Measurements from ENCODE around the gene JKAMP.
A peak's percentile ranks its signal among the peaks of the same experiment; 100 is the strongest.

The JKAMP gene

GRCh38 chr14:59480166-59480565 is 4.2 kb upstream of the JKAMP start:
- TF ChIP-seq CTCF (IDR thresholded peaks at IDR 0.05; ENCODE audit: control insufficient read depth, insufficient read depth, low read depth, low read length, missing control alignments) = no peak
- H3K4me3 ChIP-seq (ENCODE audit: control insufficient read depth, low read depth, low read length) = no peak overlapping the region
- no peak for DNase-seq (ENCODE audit: low read depth)

- H3K4me3 ChIP-seq (ENCODE audit: control insufficient read depth, low read depth, low read length) = no peak overlapping the region
Measured at GRCh38 chr14:59481407-59481806, 2.9 kb upstream of the JKAMP start.

GRCh38 chr14:59481871-59482540 is 2.3 kb upstream of the JKAMP start:
- TF ChIP-seq CTCF (IDR thresholded peaks at IDR 0.05; ENCODE audit: control insufficient read depth, insufficient read depth, low read depth, low read length, missing control alignments) = no peak
- H3K4me3 ChIP-seq (ENCODE audit: control insufficient read depth, low read depth, low read length) = peak overlapping the region; percentile 94
- DNase-seq (ENCODE audit: low read depth) = no peak

More at GRCh38 chr14:59481407-59481806, 2.9 kb upstream of the JKAMP start:
- no peak for DNase-seq (ENCODE audit: low read depth)
- TF ChIP-seq CTCF (IDR thresholded peaks at IDR 0.05; ENCODE audit: control insufficient read depth, insufficient read depth, low read depth, low read length, missing control alignments) = no peak

- peak overlapping the region; percentile 94 for H3K4me3 ChIP-seq (ENCODE audit: control insufficient read depth, low read depth, low read length)
- no peak for TF ChIP-seq CTCF (IDR thresholded peaks at IDR 0.05; ENCODE audit: control insufficient read depth, insufficient read depth, low read depth, low read length, missing control alignments)
- DNase-seq (ENCODE audit: low read depth) = peak; percentile 82
Measured at GRCh38 chr14:59482541-59483331, 1.6 kb upstream of the JKAMP start.

- peak overlapping the region; percentile 94 for H3K4me3 ChIP-seq (ENCODE audit: control insufficient read depth, low read depth, low read length)
- TF ChIP-seq CTCF (IDR thresholded peaks at IDR 0.05; ENCODE audit: control insufficient read depth, insufficient read depth, low read depth, low read length, missing control alignments) = no peak
- no peak for DNase-seq (ENCODE audit: low read depth)
Measured at GRCh38 chr14:59483363-59483762, 954 bp upstream of the JKAMP start.

- H3K4me3 ChIP-seq (ENCODE audit: control insufficient read depth, low read depth, low read length) = peak overlapping the region; percentile 94
- TF ChIP-seq CTCF (IDR thresholded peaks at IDR 0.05; ENCODE audit: control insufficient read depth, insufficient read depth, low read depth, low read length, missing control alignments) = no peak
- DNase-seq (ENCODE audit: low read depth) = no peak
Measured at GRCh38 chr14:59484639-59485175, 390 bp downstream of the JKAMP start.

Data from AG09309 (cell line).